GM12872 (cell line): Measurements from ENCODE around the gene STRIP1.

Experiments used
- TF ChIP-seq, protein P1 (sequence below): IDR thresholded peaks from 3 replicates; pipeline ENCODE4 v1.5.1; 2011; ENCODE audit warnings: low read depth, mild to moderate bottlenecking, low read length, moderate library complexity; ENCODE audit not compliant: insufficient read depth

The STRIP1 gene

GRCh38 chr1:110084227-110085078 lies 50.0 kb downstream of the STRIP1 start:
- TF ChIP-seq, protein P1, sequence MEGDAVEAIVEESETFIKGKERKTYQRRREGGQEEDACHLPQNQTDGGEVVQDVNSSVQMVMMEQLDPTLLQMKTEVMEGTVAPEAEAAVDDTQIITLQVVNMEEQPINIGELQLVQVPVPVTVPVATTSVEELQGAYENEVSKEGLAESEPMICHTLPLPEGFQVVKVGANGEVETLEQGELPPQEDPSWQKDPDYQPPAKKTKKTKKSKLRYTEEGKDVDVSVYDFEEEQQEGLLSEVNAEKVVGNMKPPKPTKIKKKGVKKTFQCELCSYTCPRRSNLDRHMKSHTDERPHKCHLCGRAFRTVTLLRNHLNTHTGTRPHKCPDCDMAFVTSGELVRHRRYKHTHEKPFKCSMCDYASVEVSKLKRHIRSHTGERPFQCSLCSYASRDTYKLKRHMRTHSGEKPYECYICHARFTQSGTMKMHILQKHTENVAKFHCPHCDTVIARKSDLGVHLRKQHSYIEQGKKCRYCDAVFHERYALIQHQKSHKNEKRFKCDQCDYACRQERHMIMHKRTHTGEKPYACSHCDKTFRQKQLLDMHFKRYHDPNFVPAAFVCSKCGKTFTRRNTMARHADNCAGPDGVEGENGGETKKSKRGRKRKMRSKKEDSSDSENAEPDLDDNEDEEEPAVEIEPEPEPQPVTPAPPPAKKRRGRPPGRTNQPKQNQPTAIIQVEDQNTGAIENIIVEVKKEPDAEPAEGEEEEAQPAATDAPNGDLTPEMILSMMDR, result no peak

- TF ChIP-seq, protein P1, result no peak
Observed at GRCh38 chr1:110085671-110086070, 51.2 kb downstream of the STRIP1 start.

- TF ChIP-seq, protein P1, result no peak
Observed at GRCh38 chr1:110086961-110087360, 52.5 kb downstream of the STRIP1 start.

GRCh38 chr1:110087812-110088738 lies 53.7 kb downstream of the STRIP1 start:
- TF ChIP-seq, protein P1, result peak; percentile 79

- TF ChIP-seq, protein P1, result no peak
Observed at GRCh38 chr1:110088739-110089316, 54.4 kb downstream of the STRIP1 start.

DNA sequence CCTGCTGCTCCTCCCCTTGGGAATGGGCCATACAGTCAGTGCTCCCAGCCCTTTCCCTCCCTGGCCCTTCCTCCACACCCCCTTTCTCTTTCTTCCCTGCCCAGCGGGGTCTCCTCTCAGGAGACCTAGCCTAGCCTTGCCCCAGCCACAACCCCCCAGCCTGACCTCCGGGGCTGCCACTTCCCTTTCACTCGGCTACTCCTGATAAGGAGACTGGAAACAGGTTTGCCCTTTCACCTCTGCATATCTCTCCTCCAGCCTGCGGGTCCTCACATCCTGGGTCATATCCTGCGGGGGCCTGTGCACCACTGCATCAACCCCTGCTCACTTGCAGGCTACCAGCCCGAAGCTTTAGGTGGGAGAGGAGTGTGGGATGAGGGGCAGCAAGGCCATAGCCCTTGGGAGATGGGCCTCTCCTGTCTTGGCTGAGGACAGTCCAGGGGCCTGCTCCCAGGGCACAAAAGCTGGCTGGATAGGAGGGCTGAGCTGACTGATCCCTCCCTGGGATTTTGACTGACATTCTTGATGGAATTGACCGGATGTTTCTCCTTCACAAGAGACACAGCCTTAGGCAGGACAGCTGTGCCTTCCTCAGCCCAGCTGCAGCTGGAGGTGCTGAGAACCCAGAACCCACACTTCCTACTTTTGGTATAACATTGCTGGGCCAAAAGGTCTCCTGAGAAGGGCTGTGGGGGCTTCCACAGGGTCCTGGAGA lies 55.3 kb downstream of the STRIP1 start:
- TF ChIP-seq, protein P1, result no peak
